ENCODE data around the gene TMEM126B. TPM values are rescaled to one million over a fixed set of nuclear protein-coding genes. Genes with fewer than 3 reads are reported as not detected.

The TMEM126B gene
- total and polyA plus RNA-seq, 7 experiments from 2014 or later: 22.1 to 59.3 (median 42.1) TPM

DNA sequence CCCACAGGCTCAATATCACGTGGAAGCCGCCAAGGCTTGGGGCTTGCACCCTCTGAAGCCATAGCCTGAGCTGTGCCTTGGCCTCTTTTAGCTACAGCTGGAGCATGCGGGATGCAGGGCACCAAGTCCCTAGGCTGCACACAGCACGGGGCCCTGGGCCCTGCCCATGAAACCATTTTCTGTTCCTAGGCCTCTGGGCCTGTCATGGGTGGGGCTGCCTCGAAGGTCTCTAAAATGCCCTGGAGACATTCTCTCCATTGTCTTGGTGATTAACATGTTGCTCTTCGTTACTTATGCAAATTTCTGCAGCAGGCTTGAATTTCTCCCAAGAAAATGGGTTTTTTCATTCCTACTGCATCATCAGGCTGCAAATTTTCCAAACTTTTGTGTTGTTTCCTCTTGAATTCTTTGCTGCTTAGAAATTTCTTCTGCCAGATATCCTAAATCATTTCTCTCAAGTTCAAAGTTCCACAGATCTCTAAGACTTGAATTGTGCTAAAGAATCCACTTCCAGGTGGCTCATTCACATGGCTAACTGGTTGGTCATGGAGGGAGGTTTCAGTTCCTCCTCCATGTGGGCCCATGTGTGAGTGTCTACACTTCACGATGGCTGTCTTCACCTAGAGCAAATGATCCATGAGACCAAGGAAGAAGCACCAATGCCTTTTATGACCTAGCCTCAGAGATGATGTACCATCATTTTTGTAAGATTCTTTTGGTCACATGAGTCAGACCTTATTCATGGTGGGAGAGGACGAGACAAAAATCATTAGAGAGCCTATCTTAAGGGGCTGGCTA, 43.9 kb downstream of the TMEM126B start:
- Histone ChIP-seq H3K27me3 (ENCODE audit: control insufficient read depth in 2 of 2, insufficient read depth in 2 of 2, low read length in 2 of 2) (no peaks in the 10 kb centered on the region), H3K9me3 (ENCODE audit: control insufficient read depth in 2 of 3, low read length in 3 of 3) (no peaks in the 10 kb centered on the region), H3K4me1 (ENCODE audit: control insufficient read depth in 2 of 2, insufficient read depth in 2 of 2, low read length in 2 of 2) (no peaks in the 10 kb centered on the region), H3K4me3 (ENCODE audit: low read length) (no peak overlapping the region), H3K27ac (ENCODE audit: low read depth, low read length) (no peak overlapping the region), H3K36me3 (ENCODE audit: control insufficient read depth in 2 of 3, insufficient read depth in 3 of 3, low read length in 3 of 3) (no peaks in the 10 kb centered on the region)
- no peak overlapping the region for H3K4me3 Mint-ChIP-seq
- H3K27ac Mint-ChIP-seq: no peak overlapping the region
- POLR2A ChIA-PET: no interaction called here
- H3K27me3 Mint-ChIP-seq: peaks cover 0 to 7% (median 0%) of the 10 kb centered on the region in 5 donors
- peaks cover 0 to 7% (median 1%) of the 10 kb centered on the region in 11 donors for H3K9me3 Mint-ChIP-seq
- peaks cover 0 to 3% (median 0%) of the 10 kb centered on the region in 5 donors for H3K36me3 Mint-ChIP-seq
- peaks cover 0 to 3% (median 0%) of the 10 kb centered on the region in 7 donors for H3K4me1 Mint-ChIP-seq
- DNase-seq: no peak
- no peak for ATAC-seq
- CTCF ChIA-PET: no interaction called here
- intact Hi-C loops (cut with micrococcal nuclease): no loop called here

DNA sequence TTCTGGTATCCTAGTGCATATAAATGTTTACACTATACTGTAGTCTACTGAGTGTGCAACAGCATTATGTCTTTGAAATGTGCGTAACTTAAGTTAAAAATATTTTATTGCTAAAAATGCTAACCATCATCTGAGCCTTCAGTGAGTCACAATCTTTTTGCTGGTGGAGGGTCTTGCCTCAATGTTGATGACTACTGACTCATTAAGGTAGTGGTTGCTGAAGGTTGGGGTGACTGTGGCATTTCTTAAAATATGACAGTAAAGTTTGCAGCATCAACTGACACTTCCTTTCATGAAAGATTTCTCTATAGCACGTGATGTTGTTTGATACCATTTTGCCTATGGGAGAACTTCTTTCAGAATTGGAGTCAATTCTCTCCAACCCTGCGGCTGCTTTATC, 45.0 kb downstream of the TMEM126B start:
- Histone ChIP-seq H3K4me1 (ENCODE audit: control insufficient read depth in 2 of 2, insufficient read depth in 2 of 2, low read length in 2 of 2) (no peaks in the 10 kb centered on the region), H3K27ac (ENCODE audit: low read depth, low read length) (no peak overlapping the region), H3K4me3 (ENCODE audit: low read length) (no peak overlapping the region), H3K36me3 (ENCODE audit: control insufficient read depth in 2 of 3, insufficient read depth in 3 of 3, low read length in 3 of 3) (no peaks in the 10 kb centered on the region), H3K27me3 (ENCODE audit: control insufficient read depth in 2 of 2, insufficient read depth in 2 of 2, low read length in 2 of 2) (no peaks in the 10 kb centered on the region), H3K9me3 (ENCODE audit: control insufficient read depth in 2 of 3, low read length in 3 of 3) (no peaks in the 10 kb centered on the region)
- Mint-ChIP-seq H3K36me3 (peaks cover 0 to 3% (median 0%) of the 10 kb centered on the region in 5 donors), H3K4me1 (peaks cover 0 to 3% (median 0%) of the 10 kb centered on the region in 7 donors), H3K27me3 (peaks cover 0 to 9% (median 0%) of the 10 kb centered on the region in 5 donors), H3K27ac (no peak overlapping the region), H3K4me3 (no peak overlapping the region), H3K9me3 (peaks cover 0 to 7% (median 1%) of the 10 kb centered on the region in 11 donors)
- ATAC-seq (no peak), DNase-seq (no peak)
- POLR2A ChIA-PET: interaction anchor here (1.7 kb wide), 1 partner anchor 9 kb away, joined by 6 read pairs; the partner anchor contains the start of gene CREBZF
- intact Hi-C loops (cut with micrococcal nuclease): no loop called here
- CTCF ChIA-PET: no interaction called here

DNA sequence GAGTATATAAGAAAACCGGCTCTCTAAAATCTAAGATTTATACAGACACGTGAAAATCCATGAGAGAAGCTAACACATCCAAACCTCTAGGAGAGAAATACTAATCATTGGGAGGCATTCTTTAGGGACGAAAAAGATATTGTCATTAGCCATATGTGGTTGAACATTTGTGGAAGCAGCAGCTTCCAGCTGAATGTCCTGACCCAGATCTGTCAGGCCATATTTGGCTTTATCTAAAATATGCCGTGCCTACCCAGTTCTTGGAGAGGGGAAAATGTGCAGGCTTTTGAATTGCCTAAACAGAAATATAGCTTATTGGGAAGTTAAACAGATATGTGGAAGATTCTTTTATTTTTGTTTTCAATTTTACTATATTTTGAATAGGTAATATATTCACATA, 51.2 kb downstream of the TMEM126B start:
- H3K9me3 Mint-ChIP-seq: peaks cover 0 to 4% (median 0%) of the 10 kb centered on the region in 11 donors
- H3K27ac Mint-ChIP-seq: no peak overlapping the region
- H3K4me1 ChIP-seq (ENCODE audit: control insufficient read depth in 2 of 2, insufficient read depth in 2 of 2, low read length in 2 of 2): no peaks in the 10 kb centered on the region
- H3K27me3 ChIP-seq (ENCODE audit: control insufficient read depth in 2 of 2, insufficient read depth in 2 of 2, low read length in 2 of 2): no peaks in the 10 kb centered on the region
- H3K9me3 ChIP-seq (ENCODE audit: control insufficient read depth in 2 of 3, low read length in 3 of 3): no peaks in the 10 kb centered on the region
- ChIA-PET CTCF (interaction anchor here (0.8 kb wide), 2 partner anchors 130 to 517 kb away, joined by 3 read pairs; no protein-coding TSS in a partner anchor), POLR2A (interaction anchor here (1.2 kb wide), 1 partner anchor 11 kb away, joined by 4 read pairs; no protein-coding TSS in a partner anchor)
- peaks cover 10 to 19% (median 14%) of the 10 kb centered on the region in 7 donors for H3K4me1 Mint-ChIP-seq
- H3K4me3 Mint-ChIP-seq: no peak overlapping the region
- H3K27ac ChIP-seq (ENCODE audit: low read depth, low read length): no peak overlapping the region
- DNase-seq (no peak), ATAC-seq (no peak)
- H3K36me3 Mint-ChIP-seq: peaks cover 0 to 4% (median 0%) of the 10 kb centered on the region in 5 donors
- no peaks in the 10 kb centered on the region for H3K36me3 ChIP-seq (ENCODE audit: control insufficient read depth in 2 of 3, insufficient read depth in 3 of 3, low read length in 3 of 3)
- intact Hi-C loops (cut with micrococcal nuclease): no loop called here
- H3K27me3 Mint-ChIP-seq: peaks cover 0 to 26% (median 4%) of the 10 kb centered on the region in 5 donors
- no peak overlapping the region for H3K4me3 ChIP-seq (ENCODE audit: low read length)

DNA sequence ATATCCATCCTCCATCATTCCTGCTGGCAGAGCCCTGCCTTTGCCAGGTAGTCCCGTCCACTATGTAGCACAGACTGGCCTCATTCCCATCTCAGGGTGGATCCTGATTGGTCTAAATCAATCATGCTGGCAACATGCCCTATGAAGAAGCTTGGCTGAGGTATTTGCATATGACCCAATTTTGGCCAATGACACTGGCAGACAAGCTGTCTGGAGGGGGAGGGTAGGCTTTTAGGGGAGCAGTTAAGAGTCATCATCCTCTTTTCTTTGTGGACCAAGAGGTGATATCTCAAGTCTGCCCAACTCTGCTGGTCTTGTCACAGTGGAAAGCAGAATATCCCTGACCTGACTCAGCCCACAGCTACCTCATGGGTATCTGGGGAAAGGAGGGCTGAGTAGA, 52.5 kb downstream of the TMEM126B start:
- Mint-ChIP-seq H3K36me3 (peaks cover 0 to 5% (median 0%) of the 10 kb centered on the region in 5 donors), H3K27ac (no peak overlapping the region), H3K4me1 (peaks cover 10 to 27% (median 14%) of the 10 kb centered on the region in 7 donors), H3K27me3 (peaks cover 0 to 24% (median 4%) of the 10 kb centered on the region in 5 donors), H3K9me3 (peaks cover 0 to 2% (median 0%) of the 10 kb centered on the region in 11 donors), H3K4me3 (no peak overlapping the region)
- intact Hi-C loops (cut with micrococcal nuclease): no loop called here
- POLR2A ChIA-PET: interaction anchor here (1.5 to 1.8 kb wide), 2 partner anchors 16 to 33 kb away, joined by 4 to 6 read pairs; partner anchors contain the start of genes CREBZF and TMEM126A
- no peaks in the 10 kb centered on the region for H3K4me1 ChIP-seq (ENCODE audit: control insufficient read depth in 2 of 2, insufficient read depth in 2 of 2, low read length in 2 of 2)
- H3K9me3 ChIP-seq (ENCODE audit: control insufficient read depth in 2 of 3, low read length in 3 of 3): no peaks in the 10 kb centered on the region
- H3K36me3 ChIP-seq (ENCODE audit: control insufficient read depth in 2 of 3, insufficient read depth in 3 of 3, low read length in 3 of 3): no peaks in the 10 kb centered on the region
- CTCF ChIA-PET: no interaction called here
- peak; percentile 20 for ATAC-seq
- no peak overlapping the region for H3K4me3 ChIP-seq (ENCODE audit: low read length)
- no peaks in the 10 kb centered on the region for H3K27me3 ChIP-seq (ENCODE audit: control insufficient read depth in 2 of 2, insufficient read depth in 2 of 2, low read length in 2 of 2)
- no peak for DNase-seq
- no peak overlapping the region for H3K27ac ChIP-seq (ENCODE audit: low read depth, low read length)

DNA sequence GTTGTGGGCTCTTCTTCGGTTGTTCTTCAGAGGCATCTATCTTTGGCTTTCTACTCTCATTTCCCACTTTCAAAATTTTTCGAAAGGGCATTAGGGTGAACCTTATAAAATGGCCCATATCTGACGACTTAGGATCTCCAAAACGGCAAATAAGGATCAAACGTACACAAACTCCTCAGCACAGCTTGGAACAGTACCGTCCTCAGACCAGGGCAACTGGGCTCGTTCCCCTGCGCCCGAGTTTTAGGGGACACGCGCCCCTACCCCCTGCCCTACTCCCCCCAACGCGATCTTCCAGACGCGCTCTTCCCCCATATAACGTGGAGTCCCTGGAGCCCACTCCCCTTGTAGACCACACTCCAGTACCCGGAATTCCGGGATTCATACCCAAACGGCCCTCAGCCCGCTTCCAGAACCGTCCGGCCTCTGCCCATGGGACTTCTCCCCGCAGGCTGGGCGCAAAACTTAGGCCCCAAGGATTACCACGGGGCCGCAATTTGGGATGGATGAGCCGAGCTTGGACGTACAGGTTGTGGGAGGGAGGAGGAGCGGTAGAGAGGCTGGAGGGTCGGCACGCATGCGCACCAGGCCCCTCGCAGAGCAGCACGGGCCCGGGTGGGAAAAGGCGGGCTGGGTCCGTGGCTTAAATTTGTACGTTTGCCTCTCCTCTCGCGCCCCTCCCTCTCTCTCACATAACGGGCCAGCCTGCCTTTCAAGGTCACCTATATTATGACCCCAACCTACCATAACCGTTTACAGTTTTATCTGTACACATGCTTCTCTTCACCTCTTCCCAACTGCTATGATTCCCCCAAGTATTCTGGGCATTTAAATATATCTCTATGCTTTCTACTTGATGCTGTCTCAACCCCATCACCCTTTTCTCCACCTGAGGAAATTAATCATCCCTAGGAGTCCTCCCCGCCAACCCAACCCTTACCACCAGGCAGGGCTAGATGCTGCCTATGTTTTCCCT, 54.2 kb downstream of the TMEM126B start:
- Mint-ChIP-seq H3K4me3 (peak overlapping the region; percentile 78 to 92 (median 88)), H3K4me1 (peaks cover 10 to 28% (median 14%) of the 10 kb centered on the region in 7 donors), H3K27me3 (peaks cover 0 to 24% (median 4%) of the 10 kb centered on the region in 5 donors), H3K9me3 (peaks cover 0 to 2% (median 0%) of the 10 kb centered on the region in 11 donors), H3K27ac (peak overlapping the region; percentile 60 to 93 (median 81)), H3K36me3 (peaks cover 0 to 5% (median 0%) of the 10 kb centered on the region in 5 donors)
- Histone ChIP-seq H3K4me1 (ENCODE audit: control insufficient read depth in 2 of 2, insufficient read depth in 2 of 2, low read length in 2 of 2) (no peaks in the 10 kb centered on the region), H3K27ac (ENCODE audit: low read depth, low read length) (peak overlapping the region; percentile 75), H3K27me3 (ENCODE audit: control insufficient read depth in 2 of 2, insufficient read depth in 2 of 2, low read length in 2 of 2) (no peaks in the 10 kb centered on the region), H3K9me3 (ENCODE audit: control insufficient read depth in 2 of 3, low read length in 3 of 3) (no peaks in the 10 kb centered on the region), H3K36me3 (ENCODE audit: control insufficient read depth in 2 of 3, insufficient read depth in 3 of 3, low read length in 3 of 3) (no peaks in the 10 kb centered on the region), H3K4me3 (ENCODE audit: low read length) (peak overlapping the region; percentile 82)
- ChIA-PET CTCF (interaction anchor here (0.6 kb wide), 1 partner anchor 373 kb away, joined by 3 read pairs; no protein-coding TSS in a partner anchor), POLR2A (interaction anchor here (0.6 kb wide), 1 partner anchor 898 kb away, joined by 4 read pairs; no protein-coding TSS in a partner anchor)
- intact Hi-C loops (cut with micrococcal nuclease): loop anchor here (1.0 kb wide), 3 partner anchors 17 to 144 kb away; partner anchors contain the start of gene CREBZF (in 1 of the 2)
- DNase-seq (peak; percentile 27 to 66 (median 43)), ATAC-seq (peak; percentile 78)

All from naive thymus-derived CD4-positive, alpha-beta T cell (primary cell).